Forelimb muscle (tissue), 1 donor: ENCODE data around the gene SIL1. TPM values are rescaled to one million over a fixed set of nuclear protein-coding genes. Genes with fewer than 3 reads are reported as not detected.

Experiments used
- DNase-seq: peaks from one replicate; pipeline ENCODE4 v3.0.0-alpha.2; 2013; ENCODE audit warnings: low read depth
- polyA plus RNA-seq: library from polyadenylated mRNA; unstranded; fragments of 120-200 nt; gene quantifications from one replicate; pipeline ENCODE4 v1.2.1, GENCODE V29; 2013; ENCODE audit not compliant: insufficient read length

SIL1 gene
- polyA plus RNA-seq, 1 donor: 23.9 TPM

- no peak for DNase-seq
Measured at GRCh38 chr5:138980441-138980840, 217.7 kb downstream of the SIL1 start.

- no peak for DNase-seq
Measured at GRCh38 chr5:138979684-138980280, 218.4 kb downstream of the SIL1 start.

GRCh38 chr5:138978581-138978980 lies 219.6 kb downstream of the SIL1 start:
- DNase-seq: no peak

GRCh38 chr5:138978080-138978479 lies 220.1 kb downstream of the SIL1 start:
- DNase-seq: no peak

- no peak for DNase-seq
Measured at GRCh38 chr5:138975098-138975847, 222.9 kb downstream of the SIL1 start.

- no peak for DNase-seq
Measured at GRCh38 chr5:138974227-138975063, 223.7 kb downstream of the SIL1 start.

GRCh38 chr5:138972836-138973235 lies 225.3 kb downstream of the SIL1 start:
- no peak for DNase-seq

GRCh38 chr5:138972230-138972629 lies 225.9 kb downstream of the SIL1 start:
- DNase-seq: no peak

GRCh38 chr5:138969323-138970002 lies 228.7 kb downstream of the SIL1 start:
- no peak for DNase-seq

- DNase-seq: no peak
Measured at GRCh38 chr5:138968601-138969000, 229.6 kb downstream of the SIL1 start.

GRCh38 chr5:138967791-138968448 lies 230.2 kb downstream of the SIL1 start:
- no peak for DNase-seq

GRCh38 chr5:138966236-138966985 lies 231.8 kb downstream of the SIL1 start:
- DNase-seq: no peak

GRCh38 chr5:138965626-138966025 lies 232.5 kb downstream of the SIL1 start:
- no peak for DNase-seq

- DNase-seq: no peak
Measured at GRCh38 chr5:138964647-138965201, 233.4 kb downstream of the SIL1 start.

GRCh38 chr5:138963763-138964371 lies 234.3 kb downstream of the SIL1 start:
- DNase-seq: no peak

- no peak for DNase-seq
Measured at GRCh38 chr5:138962614-138963370, 235.4 kb downstream of the SIL1 start.

GRCh38 chr5:138961729-138962128 lies 236.4 kb downstream of the SIL1 start:
- no peak for DNase-seq

- no peak for DNase-seq
Measured at GRCh38 chr5:138961221-138961620, 236.9 kb downstream of the SIL1 start.

GRCh38 chr5:138960145-138960692 lies 237.9 kb downstream of the SIL1 start:
- DNase-seq: no peak
